Left lobe of liver (tissue), 2 donors: ENCODE data around the gene BAIAP2. TPM values are rescaled to one million over a fixed set of nuclear protein-coding genes. Genes with fewer than 3 reads are reported as not detected.

Experiments
- ATAC-seq: fragments of 200-7000 bp; cut with Tn5 transposase; one replicate; pipeline ENCODE4 v1.9.1; 2020; ENCODE audit warnings: mild to moderate bottlenecking, moderate library complexity
- DNase-seq: peaks from one replicate; pipeline ENCODE4 v3.0.0-alpha.2; 2020; ENCODE audit warnings: low spot score
- total RNA-seq: library from RNA; stranded (reverse); gene quantifications from one replicate; pipeline ENCODE4 v1.2.1, GENCODE V29; 2021
- donor health status: DM: no; HTN: no; CAD: no; lungs with moderate emphysema.
- donor health status: DM: no; HTN: yes; CAD: no.

BAIAP2 gene
- total RNA-seq, 1 donor from 2014 or later, result 101 TPM

DNA sequence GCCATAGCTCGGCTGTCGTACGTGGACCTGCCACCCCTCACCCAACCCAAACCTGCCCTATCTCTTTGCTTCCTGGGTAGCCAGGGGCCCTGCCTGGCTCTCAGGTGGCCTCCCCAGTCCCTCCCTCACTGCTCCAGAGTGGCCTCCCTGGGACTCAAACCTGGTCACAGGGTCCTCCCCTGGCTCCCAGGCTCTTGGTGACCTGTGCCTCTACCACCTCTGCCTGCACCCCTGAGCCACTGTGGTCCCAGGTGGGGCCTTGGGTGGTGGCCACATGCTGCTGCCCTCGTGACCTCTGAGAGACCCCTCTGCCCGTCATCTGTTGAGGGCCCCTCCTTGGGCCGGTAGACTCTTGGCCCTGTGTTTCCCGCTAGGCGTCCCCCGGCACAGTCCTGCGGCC is 65.7 kb downstream of the BAIAP2 start:
- no peak for ATAC-seq

DNA sequence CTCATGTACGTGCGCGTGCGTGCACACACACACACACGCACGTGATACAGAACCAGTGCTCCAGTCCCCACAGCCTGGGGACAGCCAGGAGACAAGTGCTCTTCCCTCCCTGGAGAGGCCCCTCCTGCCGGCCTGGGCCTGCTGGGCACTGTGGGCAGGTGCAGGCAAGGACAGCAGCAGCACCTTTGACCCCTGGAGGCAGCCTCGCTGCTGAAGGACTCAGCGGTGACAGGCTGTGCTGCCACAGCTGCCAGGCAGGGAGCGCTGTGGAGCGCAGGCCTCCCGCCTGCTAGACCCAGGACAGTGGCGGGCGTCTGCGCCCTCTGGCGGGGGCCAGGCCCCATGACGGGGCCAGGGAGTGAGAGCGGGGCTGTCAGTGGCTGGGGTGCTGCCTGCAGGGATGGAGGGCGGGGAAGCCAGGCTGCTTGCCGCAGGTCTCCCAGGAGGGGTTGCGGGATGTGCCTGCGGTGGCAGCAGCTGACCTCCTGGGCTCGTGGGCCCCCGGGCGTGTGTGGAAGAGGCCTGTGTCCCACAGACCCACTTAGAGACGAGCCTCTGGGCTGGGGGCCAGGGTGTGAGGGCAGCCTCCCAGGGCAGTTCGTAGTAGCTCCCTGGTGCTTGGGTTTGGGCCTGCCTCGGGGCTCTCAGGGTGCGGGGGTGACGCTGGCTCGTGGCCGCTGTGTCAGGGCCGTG is 66.8 kb downstream of the BAIAP2 start:
- ATAC-seq (peak; percentile 86), DNase-seq (peak; percentile 93)

More for the DNA sequence above, 65.7 kb downstream of the BAIAP2 start:
- no peak for DNase-seq

DNA sequence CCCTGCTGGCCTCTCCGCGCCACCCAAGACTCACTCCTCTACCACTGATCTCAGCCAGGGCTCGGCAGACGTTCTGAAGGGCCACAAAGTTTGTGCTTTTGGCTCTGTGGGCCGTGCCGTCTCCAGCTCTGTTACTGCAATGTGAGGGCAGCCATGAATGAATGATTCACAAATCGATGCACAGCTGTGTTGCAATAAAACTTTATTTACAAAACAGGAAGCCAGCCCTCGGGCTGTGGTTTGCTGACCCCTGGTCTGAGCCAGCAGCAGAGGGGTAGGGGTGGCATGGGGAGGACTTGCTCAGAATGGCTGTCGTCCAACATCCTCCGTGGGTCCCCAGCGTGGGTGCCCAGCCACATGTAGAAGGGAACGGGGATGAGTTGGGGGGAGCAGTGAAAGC is 67.4 kb downstream of the BAIAP2 start:
- ATAC-seq, result peak; percentile 0
- no peak for DNase-seq

DNA sequence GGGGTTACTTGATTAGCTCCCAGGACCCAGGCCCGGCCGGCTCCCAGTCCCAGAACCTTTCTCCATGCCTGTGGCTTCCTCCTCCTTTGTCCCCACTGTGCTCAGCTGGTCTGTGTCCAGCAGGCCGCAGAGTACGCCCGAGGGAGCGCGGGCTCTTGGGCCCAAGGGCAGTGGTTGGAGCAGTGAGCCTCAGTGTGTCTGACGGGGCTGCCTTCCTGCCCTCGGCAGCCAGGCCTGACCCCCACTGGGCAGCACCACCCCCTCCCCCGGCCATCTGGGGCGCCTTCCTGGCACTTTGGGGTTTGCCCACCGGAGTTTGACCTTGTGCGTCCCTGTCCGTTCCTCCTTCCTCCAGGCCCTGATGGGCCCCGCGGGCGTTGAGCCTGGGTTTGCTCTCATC is 67.9 kb downstream of the BAIAP2 start:
- ATAC-seq (no peak), DNase-seq (no peak)

DNA sequence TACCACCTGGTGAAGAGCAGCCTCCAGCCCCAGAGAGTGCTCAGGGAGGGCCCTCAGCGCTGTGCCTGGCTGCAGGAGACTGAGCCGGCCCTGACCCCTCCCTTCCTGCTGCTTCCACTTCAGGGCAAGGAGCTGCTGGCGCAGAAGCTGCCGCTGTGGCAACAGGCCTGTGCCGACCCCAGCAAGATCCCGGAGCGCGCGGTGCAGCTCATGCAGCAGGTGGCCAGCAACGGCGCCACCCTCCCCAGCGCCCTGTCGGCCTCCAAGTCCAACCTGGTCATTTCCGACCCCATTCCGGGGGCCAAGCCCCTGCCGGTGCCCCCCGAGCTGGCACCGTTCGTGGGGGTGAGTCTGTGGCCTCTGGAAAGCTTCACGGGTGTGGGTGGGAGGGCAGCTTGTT is 68.4 kb downstream of the BAIAP2 start:
- no peak for DNase-seq

DNA sequence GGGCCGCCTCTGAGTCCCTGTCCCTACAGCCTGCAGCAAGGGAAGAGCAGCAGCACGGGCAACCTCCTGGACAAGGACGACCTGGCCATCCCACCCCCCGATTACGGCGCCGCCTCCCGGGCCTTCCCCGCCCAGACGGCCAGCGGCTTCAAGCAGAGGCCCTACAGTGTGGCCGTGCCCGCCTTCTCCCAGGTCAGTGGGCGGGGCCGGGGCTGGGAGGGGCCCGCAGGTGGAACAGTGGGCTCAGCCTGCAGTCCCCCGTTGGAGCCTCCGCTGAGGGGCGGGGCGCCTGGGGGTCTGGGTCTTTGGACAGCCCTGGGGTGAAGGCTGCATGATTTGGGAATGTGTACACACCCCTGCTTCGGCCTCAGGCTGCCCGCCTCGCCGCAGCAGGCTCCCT is 71.8 kb downstream of the BAIAP2 start:
- ATAC-seq, result no peak
- no peak for DNase-seq

More for the DNA sequence above, 68.4 kb downstream of the BAIAP2 start:
- ATAC-seq, result no peak

DNA sequence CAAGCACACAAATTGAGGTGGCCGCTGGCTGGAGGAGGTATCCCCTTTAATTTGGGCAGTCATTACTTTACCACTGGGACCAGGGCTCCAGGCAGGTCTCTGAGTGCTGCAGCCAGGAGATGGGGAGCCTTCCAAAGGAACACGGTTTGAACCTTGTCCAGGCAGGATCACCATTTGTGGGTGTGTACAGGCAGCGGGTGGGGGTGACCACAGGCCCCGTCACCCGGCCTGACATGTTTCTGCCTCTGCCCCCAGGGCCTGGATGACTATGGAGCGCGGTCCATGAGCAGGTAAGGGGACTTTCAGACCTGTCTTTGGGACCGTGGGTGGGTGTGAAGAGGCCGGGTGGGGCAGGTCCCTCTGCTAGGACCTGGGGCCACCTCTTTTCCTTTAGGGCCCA is 73.3 kb downstream of the BAIAP2 start:
- ATAC-seq (no peak), DNase-seq (no peak)

DNA sequence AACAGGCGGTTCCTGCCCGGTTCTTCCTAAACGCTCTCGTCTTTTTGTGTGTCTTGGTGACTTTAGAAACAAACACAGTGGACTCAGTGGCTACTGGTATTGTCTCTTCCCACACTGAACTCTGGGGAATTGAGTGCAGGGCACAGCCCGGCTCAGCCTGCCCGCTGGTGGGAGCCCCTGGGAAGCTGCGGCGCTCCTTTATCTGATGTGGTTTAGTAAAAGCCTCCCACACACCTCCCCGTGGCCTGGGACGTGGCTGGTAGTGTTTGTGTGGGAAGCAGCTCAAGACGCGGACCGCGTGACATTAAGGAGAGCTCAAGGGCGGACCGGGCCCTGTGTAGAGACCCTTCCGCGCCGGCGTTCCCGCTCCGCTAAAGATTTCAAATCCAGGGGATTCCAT is 75.0 kb downstream of the BAIAP2 start:
- DNase-seq, result no peak
- ATAC-seq, result no peak

DNA sequence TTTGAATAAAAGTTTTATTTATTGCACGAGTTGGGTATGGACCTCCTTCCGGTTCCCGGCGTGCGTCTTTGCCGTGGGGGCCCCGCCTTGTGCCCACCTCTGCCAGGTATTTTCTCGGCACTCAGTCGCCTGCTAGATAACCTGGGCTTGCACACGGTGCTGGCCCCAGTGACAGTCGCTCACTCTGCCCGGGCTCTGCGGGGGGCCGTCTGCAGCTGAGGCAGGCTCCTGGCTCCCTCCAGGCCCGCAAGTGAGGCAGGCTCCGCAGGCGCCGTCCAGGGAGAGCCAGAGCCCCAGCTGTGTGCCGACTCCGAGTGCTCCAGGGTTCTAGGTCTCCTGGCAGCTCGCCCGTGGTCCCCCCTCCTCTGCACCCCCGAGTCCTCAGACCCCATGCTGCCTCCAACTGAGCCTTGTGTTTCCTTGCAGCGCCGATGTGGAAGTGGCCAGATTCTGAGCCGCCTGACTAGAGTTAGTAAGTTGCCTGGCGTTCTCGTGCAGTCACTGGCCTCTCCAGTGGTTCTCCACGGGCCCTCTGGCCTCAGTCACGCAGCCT is 75.6 kb downstream of the BAIAP2 start:
- ATAC-seq (no peak), DNase-seq (no peak)

DNA sequence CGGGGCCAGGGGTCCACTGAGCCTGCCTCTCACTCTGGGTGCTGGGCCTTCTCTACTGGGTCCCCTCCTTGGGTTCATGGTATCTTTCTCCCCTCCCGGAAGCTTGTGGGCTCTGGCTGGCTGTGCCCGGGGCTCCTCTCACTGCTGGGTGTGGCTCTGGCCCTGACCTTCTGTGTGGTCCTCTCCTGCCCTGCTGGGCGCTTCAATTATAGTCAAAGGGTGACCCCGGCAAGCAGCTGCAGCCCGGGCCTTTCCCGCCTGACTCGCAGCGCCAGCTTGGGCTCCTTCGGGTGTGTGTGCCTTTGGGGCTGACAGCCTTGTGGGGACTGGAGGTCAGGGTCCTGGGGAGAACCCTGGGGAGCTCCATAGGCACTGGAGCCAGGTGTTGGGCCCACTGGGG is 76.1 kb downstream of the BAIAP2 start:
- DNase-seq (no peak), ATAC-seq (no peak)

DNA sequence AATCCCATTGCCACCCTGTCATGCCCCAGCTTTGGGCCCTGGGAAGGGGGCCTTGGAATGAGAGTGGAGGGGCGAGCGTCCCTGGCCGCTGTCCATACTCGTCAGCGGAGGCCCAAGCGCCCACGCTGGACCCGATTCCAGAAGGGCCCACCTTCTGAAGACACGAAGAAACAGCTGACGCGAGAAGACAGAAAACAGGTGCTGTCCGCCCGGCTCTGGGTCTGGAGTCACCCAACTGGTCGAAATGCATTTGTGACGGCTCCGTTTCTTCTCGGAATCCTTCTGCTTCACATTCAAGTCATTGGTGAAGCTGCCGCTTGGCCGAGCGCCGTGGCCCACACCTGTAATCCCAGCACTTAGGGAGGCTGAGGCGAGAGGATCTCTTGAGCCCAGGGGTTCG is 77.5 kb downstream of the BAIAP2 start:
- DNase-seq, result no peak
- no peak for ATAC-seq

DNA sequence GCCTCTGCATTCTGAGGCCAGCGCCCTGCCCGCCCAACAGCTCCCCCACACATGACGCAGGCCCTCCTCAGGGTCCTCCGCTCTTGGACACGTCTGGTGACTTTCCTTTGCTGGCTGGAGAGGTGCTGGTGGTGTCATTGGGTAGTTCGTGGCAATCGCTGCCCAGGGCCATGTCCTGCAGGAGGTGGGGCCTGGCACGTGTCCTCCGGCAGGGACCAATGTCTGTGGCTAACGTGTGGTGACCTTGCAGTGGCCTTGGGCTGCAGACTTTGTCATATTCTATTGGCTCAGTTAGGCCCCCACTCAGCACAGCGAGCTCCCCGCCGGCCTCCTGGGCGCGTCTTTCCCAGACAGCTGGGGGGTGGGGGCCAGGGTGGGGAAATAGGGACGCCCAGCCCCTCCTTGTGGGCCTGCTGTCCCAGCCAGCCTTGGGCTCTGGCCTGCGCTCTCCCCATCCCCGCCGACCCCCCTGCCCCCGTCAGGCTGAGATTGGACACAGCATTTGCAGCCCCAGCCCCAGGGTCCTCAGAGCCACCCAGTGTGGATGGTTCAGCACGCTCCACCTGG is 78.3 kb downstream of the BAIAP2 start:
- peak; percentile 25 for ATAC-seq

DNA sequence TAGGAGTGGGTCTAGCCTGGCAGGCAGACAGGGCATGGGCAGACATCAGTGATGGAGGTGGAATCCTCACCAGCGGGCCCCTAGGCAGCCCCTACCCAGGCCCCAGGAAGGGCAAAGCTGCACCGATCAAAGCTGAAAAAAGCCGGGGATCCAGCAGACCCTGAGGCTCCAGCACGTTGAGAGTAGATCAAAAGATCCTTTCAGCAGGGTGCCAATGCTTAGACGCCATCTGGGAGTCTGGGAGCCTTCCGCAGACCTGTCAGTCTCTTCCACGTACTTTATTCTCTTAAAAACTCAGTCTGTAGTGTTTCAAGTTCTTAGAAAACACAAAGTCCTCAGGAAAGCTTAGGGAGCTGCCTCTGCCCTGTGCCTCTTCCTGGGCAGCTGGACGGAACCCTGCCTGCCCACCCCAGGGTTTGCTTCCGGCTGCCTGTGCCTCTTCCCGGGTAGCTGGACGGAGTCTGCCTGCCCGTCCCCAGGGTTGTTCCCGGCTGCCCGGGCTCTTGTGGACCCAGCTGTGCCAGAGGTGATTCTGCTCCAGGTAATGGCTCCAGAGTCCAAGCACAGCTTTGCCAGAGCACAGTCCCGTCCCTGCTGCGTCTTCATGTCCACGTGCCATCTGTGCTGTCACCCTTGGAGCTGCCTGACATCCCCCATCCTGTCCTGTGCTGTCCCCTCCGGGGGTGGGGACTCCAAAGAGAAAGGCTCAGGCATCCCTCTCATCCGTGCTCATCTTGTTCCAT is 79.6 kb downstream of the BAIAP2 start:
- ATAC-seq (peak; percentile 20), DNase-seq (peak; percentile 68)

More for the DNA sequence above, 78.3 kb downstream of the BAIAP2 start:
- DNase-seq, result no peak

DNA sequence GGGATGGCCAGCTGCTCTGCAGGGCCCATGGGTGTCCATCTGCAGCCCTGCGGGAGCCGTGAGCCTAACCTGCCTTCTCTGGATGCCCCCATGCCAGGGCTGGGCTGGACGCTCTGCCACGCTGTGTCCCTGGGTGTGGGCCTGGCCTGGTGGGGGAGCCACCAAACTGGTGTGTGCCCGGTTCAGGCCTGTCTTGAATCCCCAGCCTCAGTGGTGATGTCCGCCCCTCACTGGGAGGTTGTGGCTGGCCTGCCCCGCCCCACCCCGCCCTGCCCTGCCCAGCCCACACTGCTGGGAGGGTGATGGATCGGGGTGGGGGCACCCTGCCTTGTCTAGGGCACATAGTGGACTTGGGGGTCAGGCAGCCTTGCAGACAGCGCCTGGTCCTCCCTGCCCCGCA is 80.3 kb downstream of the BAIAP2 start:
- DNase-seq, result no peak

DNA sequence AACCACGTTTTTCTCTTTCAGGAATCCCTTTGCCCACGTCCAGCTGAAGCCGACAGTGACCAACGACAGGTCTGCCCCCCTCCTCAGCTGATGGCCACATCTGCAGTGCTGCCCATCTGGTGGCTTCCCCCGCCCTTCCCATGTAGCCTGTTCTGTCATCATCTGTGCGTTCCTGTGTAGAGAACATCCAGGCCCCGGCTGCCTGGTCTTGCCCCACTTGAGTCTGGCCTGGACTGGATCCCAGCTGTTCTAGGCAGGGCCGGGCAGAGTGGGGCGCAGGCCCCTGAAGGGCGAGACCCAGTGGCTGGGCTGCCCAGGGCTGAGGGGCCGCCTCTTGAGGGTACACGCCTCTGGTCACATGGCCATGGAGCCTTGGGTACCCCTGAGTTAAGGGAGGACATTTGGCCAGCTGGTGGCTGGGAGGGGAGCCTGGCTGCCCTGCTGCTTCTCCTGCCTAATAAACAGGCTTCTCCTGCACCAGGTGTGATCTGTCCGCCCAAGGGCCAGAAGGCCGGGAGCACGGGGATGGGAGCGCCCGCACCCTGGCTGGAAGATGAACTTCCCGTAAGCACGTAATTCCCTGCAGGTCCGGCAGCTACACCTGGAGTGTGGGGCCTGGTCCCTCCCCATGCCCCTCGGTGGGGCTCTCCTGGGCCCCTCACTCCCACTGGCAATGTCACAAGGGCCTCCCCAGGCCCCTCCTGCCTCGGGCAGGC is 81.0 kb downstream of the BAIAP2 start:
- ATAC-seq (peak; percentile 1), DNase-seq (no peak)

More for the DNA sequence above, 80.3 kb downstream of the BAIAP2 start:
- no peak for ATAC-seq

DNA sequence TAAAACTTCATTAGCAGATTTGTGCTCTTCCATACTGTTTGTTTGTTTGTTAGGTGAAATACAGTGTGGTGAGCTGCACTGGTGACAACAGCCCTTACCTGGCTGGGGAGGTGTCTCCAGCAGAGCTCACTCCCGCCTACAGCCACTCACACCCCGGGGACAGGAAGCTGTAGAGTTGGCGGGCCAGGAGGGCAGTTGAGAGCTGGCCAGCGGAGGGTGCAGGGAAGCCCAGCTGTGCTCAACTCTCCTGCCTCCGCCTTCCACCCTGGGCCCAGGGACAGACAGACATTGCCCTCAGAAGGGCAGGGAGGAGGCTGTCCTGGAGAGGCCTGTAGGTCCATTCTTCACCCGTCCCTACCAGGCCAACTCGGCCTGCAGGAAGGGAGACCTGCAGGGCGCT is 81.8 kb downstream of the BAIAP2 start:
- DNase-seq (peak; percentile 90), ATAC-seq (peak; percentile 65)

DNA sequence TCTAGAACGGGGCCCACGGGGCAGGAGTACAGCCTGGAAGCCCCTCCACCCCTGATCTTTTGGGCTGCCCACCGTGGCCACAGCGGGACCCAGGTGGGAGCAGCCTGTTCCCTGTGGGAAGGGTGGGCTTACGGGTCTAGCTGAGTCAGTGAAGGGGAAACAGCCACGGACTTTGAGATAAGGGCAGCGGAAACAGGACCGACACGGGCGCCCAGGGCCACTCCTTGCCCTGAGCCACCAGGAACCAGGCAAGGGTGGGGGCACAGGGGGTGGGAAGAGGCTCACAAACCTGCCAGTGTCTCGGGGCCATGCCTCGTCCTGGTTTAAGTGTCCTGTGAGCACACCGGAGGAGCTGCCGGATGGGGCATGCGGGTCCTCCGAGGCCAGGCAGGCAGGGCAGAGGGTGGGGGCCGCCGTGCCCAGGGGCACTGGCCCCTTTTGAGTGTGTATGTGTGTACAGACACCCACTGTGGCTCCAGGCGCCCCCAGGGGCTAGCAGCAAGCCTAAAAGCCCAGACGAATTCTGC is 82.8 kb downstream of the BAIAP2 start:
- ATAC-seq (no peak), DNase-seq (no peak)

DNA sequence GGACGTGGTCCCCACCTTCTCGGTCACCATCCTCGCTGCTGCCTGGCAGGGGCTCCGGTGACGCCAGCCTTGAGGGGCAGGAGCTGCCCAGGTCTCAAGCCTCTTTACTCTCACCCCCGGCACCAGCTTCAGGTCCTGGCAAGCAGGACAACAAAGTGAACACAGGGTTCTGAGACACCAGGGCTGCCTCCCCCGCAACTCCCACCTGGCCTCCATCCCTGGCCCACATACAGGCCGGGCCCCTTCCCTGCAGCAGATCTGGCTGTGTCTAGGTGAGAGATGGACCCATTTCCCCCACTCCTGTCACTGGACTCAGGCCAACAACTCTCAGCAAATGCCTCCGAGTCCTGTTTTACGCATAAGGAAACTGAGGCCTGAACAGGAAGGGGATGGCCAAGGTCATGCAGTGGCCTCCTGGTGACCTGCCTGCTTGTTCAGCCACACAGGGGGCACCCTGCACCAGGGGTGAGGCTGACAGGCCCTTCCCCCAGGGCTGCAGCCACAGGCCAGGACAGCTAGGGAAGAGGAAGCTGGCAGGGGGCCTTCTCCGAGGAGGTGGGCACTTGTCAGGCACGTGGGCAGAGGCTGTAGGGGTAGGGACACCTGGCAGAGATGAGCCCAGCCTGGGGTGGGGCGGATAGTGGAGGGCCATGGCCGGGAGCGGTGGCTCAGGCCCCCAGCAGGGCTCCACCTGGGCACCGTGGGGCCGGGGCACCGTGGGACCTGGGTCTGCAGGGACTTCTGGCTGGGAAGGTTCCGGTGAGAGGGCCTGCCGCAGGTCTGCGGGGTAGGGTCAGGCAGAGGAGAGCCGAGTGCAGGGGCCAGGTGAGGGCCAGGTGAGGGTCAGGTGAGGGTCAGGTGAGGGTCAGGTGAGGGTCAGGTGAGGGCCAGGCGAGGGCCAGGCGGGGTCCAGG is 83.6 kb downstream of the BAIAP2 start:
- ATAC-seq (peak; percentile 2), DNase-seq (no peak)

DNA sequence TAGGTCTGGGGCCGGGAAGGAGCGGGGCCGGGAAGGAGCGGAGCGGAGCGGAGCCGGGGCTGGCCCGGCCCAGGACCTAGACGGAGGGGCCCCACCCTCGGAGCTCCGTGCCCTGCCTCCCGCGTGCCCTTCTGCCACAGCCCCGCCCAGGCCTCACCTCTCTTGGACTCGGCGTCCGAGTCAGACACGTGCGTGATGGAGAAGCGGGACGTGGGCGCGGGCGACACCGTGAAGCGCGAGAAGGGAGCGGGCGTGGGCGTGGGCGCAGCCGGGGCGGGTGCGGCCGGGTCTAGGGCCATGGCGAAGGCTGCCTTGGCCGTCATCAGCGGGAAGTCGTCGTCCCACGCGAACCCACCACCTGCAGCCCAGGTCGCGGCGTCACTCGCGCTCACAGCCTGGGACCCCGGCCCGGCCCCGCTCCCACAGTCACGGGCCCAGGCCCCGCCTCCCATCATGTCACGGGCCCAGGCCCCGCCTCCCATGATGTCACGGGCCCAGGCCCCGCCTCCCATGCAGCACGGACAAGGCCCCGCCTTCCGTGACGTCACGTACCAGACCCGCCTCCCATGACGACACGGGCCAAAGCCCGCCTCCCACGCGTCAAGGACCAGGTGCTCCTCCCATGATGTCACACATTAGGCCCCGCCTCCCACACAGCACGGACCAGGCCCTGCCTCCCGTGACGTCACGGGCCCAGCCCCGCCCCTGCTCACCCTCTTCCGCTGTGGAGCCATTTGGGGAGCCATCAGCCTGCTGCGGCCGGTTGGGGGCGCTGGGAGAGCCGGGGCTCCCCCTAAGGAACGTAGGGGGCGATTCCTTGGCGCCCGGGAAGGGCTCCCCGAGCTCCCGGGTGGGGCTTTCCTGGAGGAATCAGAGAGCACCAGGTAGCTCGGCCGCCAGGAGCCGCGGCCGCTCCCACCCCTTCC is 84.5 kb downstream of the BAIAP2 start:
- peak; percentile 14 for ATAC-seq

More for the DNA sequence above, 84.5 kb downstream of the BAIAP2 start:
- DNase-seq, result peak; percentile 79
